Activated T-helper 17 cell treated with anti-CD3 and anti-CD28 coated beads, Interleukin-2, amount 50 U/mL, for 72 hours (primary cell): ENCODE data around the gene NPDC1. TPM values are rescaled to one million over a fixed set of nuclear protein-coding genes. Genes with fewer than 3 reads are reported as not detected.

Source experiments
- ATAC-seq: fragments of 150-1000 bp; cut with Tn5 transposase; replicated peaks from 2 replicates; pipeline ENCODE4 v1.10.0; 2021; ENCODE audit warnings: mild to moderate bottlenecking, moderate library complexity
- H3K27ac Mint-ChIP-seq: one replicate; pipeline ENCODE4 v1.8.0; 2022; ENCODE audit warnings: mixed read lengths
- H3K27me3 Mint-ChIP-seq: one replicate; pipeline ENCODE4 v1.8.0; 2022; ENCODE audit warnings: mixed read lengths
- H3K36me3 Mint-ChIP-seq: one replicate; pipeline ENCODE4 v1.8.0; 2022; ENCODE audit warnings: low read depth, mild to moderate bottlenecking, mixed read lengths
- H3K4me1 Mint-ChIP-seq: one replicate; pipeline ENCODE4 v1.8.0; 2022; ENCODE audit warnings: mixed read lengths
- H3K4me3 Mint-ChIP-seq: one replicate; pipeline ENCODE4 v1.8.0; 2022; ENCODE audit warnings: mild to moderate bottlenecking, mixed read lengths
- H3K9me3 Mint-ChIP-seq: one replicate; pipeline ENCODE4 v1.8.0; 2022; ENCODE audit warnings: mixed read lengths
- total RNA-seq, 2 donors: library from RNA; stranded (reverse); gene quantifications; one replicate each; pipeline ENCODE4 v1.2.3, GENCODE V29; 2022

The NPDC1 gene
- total RNA-seq, 2 donors from 2014 or later, result 66.3 to 96.1 TPM

DNA sequence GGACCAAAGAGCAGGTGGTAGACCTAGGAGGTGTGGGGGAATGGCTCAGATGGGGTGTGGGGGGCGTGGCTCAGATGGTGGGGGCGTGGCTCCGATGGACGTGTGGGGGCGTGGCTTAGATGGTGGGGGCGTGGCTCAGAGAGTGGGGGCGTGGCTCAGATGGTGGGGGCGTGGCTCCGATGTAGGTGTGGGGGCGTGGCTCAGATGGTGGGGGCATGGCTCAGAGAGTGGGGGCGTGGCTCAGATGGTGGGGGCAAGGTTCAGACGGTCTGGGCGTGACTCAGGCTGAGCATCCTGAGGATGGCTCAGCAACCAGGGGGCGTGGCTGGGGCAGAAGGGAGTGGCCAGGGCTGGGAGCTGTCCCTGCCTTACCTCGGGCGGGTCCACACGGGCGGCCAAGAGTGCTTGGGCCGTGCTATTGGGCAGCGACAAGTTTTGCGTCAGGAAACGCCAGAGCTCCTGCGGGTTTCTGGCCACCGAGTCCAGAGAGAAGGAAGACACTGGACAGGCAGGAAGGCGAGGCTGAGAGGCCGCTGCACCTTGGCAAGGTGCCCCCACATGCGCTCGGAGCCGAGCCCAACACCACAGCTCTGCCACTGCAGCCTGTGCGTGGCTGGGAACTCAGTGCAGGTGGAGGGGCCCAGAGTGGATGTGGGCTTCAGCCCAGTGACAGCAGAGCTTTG, 23.9 kb downstream of the NPDC1 start:
- Mint-ChIP-seq H3K27me3 (no peaks in the 10 kb centered on the region), H3K4me1 (no peaks in the 10 kb centered on the region), H3K36me3 (peaks cover under 1% of the 10 kb centered on the region), H3K27ac (no peak overlapping the region), H3K4me3 (no peak overlapping the region), H3K9me3 (no peaks in the 10 kb centered on the region)
- peak; percentile 91 for ATAC-seq

- Mint-ChIP-seq H3K4me1 (no peaks in the 10 kb centered on the region), H3K27ac (no peak overlapping the region), H3K36me3 (peaks cover 6% of the 10 kb centered on the region), H3K9me3 (no peaks in the 10 kb centered on the region), H3K27me3 (no peaks in the 10 kb centered on the region), H3K4me3 (no peak overlapping the region)
- ATAC-seq, result no peak
Observed at GRCh38 chr9:137021568-137021978, 24.4 kb downstream of the NPDC1 start.

DNA sequence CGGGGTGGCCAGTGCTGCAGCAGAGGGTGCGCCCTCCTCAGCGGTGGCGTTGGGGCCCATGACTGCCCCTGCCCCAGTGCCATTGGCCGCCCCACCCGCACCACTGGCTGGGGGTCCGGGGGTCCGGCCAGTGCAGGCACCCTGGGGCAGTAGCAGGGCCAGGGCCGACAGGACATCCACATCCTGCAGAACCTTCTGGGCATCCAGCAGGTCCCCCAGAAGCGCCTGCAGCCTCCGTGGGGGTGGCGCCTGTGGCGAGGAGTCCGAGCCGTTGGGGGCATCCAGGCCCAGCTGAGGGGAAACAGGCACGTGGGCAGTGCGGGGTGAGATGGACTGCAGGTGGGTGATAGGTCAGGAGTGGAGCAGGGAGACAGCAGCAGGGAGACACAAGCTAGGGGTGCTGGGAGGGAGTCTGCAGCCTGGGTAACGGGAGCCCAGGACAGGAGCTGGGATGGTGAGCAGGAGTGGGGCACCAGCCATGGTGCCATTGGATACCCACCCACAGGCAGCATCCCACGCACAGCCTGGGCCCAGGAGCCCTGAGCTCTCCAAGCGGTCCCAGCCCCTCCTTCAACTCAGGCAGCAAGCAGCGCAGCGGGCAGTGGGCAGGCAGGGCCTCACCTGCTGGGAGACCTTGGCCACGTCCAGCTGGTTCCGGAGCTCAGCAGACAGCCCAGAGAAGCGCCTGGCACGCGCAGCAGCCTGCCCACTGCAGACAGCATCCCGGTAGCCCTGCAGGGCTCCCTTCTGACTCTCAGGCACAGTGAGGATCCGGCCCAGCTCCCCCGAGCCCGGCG, 25.0 kb downstream of the NPDC1 start:
- H3K27me3 Mint-ChIP-seq, result no peaks in the 10 kb centered on the region
- no peaks in the 10 kb centered on the region for H3K4me1 Mint-ChIP-seq
- H3K4me3 Mint-ChIP-seq, result no peak overlapping the region
- H3K36me3 Mint-ChIP-seq, result peaks cover 6% of the 10 kb centered on the region
- no peak overlapping the region for H3K27ac Mint-ChIP-seq
- no peaks in the 10 kb centered on the region for H3K9me3 Mint-ChIP-seq
- no peak for ATAC-seq

- no peaks in the 10 kb centered on the region for H3K9me3 Mint-ChIP-seq
- ATAC-seq, result no peak
- peaks cover 6% of the 10 kb centered on the region for H3K36me3 Mint-ChIP-seq
- no peaks in the 10 kb centered on the region for H3K4me1 Mint-ChIP-seq
- H3K27ac Mint-ChIP-seq, result no peak overlapping the region
- H3K4me3 Mint-ChIP-seq, result no peak overlapping the region
- H3K27me3 Mint-ChIP-seq, result no peaks in the 10 kb centered on the region
Observed at GRCh38 chr9:137019891-137020683, 25.9 kb downstream of the NPDC1 start.

DNA sequence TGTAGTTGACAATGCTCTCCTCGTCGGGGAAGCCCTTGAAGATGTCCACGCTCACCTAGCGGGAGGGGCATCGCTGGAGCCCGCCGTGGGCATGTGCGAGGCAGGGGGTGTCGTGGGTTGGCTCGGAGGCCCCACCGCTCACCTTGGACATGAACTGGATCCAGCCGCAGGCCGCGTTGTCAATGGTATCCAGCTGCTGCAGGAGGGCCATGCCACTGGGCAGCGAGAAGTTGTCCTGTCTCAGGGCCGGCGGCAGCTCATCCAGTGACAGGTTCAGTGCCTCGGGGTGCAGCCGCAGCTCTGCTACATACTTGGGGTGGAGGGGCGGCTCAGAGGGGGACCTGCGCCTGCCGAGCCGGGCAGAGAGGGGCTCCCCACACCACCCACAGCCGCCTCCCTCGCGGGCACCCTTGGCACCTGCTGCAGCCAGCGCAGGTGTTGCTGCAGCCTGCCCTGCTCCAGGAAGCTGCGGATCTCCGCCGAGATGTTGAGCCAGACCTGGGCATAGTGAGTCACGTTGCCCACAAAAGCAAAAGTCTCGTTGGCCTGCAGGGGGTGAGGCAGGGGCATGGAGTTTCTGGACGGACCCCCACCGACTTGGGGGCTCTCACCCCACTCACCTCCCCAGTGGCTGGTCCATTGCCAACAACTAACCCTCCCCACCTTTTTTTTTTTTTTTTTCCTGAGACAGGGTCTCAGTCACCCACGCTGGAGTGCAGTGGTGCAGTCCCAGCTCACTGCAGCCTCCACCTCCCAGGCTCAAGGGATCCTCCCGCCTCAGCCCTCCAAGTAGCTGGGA, 27.0 kb downstream of the NPDC1 start:
- Mint-ChIP-seq H3K36me3 (peaks cover 6% of the 10 kb centered on the region), H3K4me3 (no peak overlapping the region), H3K27ac (no peak overlapping the region), H3K4me1 (no peaks in the 10 kb centered on the region), H3K9me3 (no peaks in the 10 kb centered on the region), H3K27me3 (no peaks in the 10 kb centered on the region)
- ATAC-seq, result no peak

GRCh38 chr9:137017791-137018497, 28.0 kb downstream of the NPDC1 start:
- no peaks in the 10 kb centered on the region for H3K9me3 Mint-ChIP-seq
- no peaks in the 10 kb centered on the region for H3K27me3 Mint-ChIP-seq
- no peak overlapping the region for H3K27ac Mint-ChIP-seq
- no peak for ATAC-seq
- no peak overlapping the region for H3K4me3 Mint-ChIP-seq
- no peaks in the 10 kb centered on the region for H3K4me1 Mint-ChIP-seq
- H3K36me3 Mint-ChIP-seq, result peaks cover 6% of the 10 kb centered on the region

DNA sequence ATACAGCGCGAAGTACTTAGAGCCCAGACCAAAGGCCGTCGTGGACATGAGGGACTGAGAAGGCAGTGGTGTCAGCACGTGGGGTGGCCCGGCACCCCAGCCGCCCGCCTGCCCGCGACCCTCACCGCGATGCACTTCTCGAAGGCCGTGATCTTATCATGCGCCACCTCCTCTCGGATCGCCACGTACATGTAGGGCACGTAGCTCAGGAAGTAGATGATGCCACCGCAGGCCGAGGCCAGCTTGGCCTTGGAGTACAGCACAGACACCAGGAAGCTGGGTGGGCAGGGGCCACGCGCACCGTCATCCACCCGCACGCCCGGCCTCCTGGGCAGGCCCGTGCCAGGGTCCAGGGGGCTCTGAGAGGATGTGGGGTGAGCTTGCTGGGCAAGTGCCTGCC, 28.9 kb downstream of the NPDC1 start:
- Mint-ChIP-seq H3K4me1 (no peaks in the 10 kb centered on the region), H3K27ac (no peak overlapping the region), H3K36me3 (peaks cover 6% of the 10 kb centered on the region), H3K9me3 (no peaks in the 10 kb centered on the region), H3K27me3 (no peaks in the 10 kb centered on the region), H3K4me3 (no peak overlapping the region)
- ATAC-seq, result no peak

DNA sequence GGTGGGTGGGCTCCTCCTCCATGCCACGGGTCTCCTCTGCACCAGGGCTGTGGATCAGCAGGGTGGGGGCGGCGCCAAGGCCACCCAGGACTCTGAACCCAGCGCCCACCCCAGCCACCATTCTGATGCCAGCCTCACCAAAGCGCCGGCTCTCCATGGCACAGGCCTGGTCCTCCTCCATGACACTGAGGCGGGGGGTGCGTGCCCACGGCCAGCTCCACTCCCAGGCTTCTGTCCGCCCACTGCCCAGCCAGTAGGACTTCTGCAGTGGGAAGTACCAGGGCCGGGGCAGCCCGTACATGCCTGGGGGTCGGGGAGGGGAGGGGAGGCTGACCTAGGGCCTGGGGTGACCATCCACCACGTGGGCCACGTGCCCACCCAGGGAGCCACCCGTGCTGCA, 29.5 kb downstream of the NPDC1 start:
- H3K4me1 Mint-ChIP-seq, result no peaks in the 10 kb centered on the region
- H3K9me3 Mint-ChIP-seq, result no peaks in the 10 kb centered on the region
- no peaks in the 10 kb centered on the region for H3K27me3 Mint-ChIP-seq
- ATAC-seq, result no peak
- no peak overlapping the region for H3K4me3 Mint-ChIP-seq
- H3K27ac Mint-ChIP-seq, result no peak overlapping the region
- H3K36me3 Mint-ChIP-seq, result peaks cover 9% of the 10 kb centered on the region

DNA sequence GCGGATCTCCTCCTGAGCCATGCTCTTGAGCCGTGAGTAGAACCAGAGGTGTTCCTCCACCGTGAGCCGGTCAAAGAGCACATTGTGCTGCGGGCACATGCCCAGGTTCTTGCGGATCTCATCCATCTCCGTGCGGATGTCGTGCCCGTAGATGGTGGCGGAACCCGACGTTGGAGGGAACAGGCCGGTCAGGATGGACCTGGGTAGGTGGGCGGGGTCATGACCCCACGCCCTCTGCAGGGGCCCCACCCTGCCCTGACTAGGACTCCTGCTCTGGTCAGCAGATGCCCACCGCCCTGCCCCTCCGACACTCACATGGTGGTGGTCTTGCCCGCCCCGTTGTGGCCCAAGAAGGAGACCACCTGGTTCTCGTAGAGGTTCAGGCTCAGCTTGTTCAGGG, 30.0 kb downstream of the NPDC1 start:
- no peak overlapping the region for H3K27ac Mint-ChIP-seq
- H3K36me3 Mint-ChIP-seq, result peaks cover 13% of the 10 kb centered on the region
- H3K4me1 Mint-ChIP-seq, result no peaks in the 10 kb centered on the region
- no peak overlapping the region for H3K4me3 Mint-ChIP-seq
- H3K9me3 Mint-ChIP-seq, result no peaks in the 10 kb centered on the region
- ATAC-seq, result no peak
- H3K27me3 Mint-ChIP-seq, result no peaks in the 10 kb centered on the region

GRCh38 chr9:137015540-137015930, 30.4 kb downstream of the NPDC1 start:
- no peaks in the 10 kb centered on the region for H3K9me3 Mint-ChIP-seq
- H3K27ac Mint-ChIP-seq, result no peak overlapping the region
- peaks cover 13% of the 10 kb centered on the region for H3K36me3 Mint-ChIP-seq
- no peak for ATAC-seq
- no peak overlapping the region for H3K4me3 Mint-ChIP-seq
- no peaks in the 10 kb centered on the region for H3K4me1 Mint-ChIP-seq
- no peaks in the 10 kb centered on the region for H3K27me3 Mint-ChIP-seq

DNA sequence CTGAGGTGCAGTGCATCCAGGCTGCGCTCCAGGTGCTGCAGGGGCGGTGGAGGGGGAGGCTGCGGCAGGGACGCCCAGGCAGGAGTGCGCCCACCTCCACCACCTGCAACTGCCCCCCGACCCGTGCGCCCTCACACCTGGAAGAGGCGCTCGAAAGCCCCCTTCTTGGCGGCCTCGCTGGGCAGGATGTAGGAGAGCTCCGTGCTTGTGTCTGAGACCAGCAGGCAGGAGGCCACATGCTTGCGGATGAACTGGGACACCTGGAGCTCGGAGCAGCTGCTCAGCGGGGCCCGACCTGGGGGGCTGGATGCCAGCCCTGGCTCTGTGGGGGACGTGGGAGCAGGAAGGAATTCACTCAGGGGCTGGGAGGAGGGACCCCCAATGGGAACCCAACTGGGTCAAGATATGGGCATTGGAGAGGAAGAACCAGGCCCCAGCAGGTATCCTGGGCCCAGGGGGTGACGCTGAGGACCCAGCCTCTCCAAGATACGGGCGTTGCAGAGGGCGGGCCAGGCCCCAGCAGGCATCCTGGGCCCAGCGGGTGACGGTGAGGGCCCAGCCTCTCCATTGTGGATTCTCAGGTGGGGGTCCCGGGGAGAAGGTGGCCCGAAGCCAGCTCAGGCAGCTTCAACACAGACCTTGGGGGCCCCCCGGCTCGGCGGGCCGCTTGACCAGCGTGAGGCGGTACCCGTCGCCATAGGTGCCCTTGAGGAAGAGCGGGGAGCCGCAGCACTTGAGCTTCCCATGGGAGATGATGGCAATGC, 31.0 kb downstream of the NPDC1 start:
- no peak overlapping the region for H3K4me3 Mint-ChIP-seq
- no peaks in the 10 kb centered on the region for H3K27me3 Mint-ChIP-seq
- H3K4me1 Mint-ChIP-seq, result no peaks in the 10 kb centered on the region
- H3K36me3 Mint-ChIP-seq, result peaks cover 13% of the 10 kb centered on the region
- no peak for ATAC-seq
- H3K27ac Mint-ChIP-seq, result no peak overlapping the region
- H3K9me3 Mint-ChIP-seq, result no peaks in the 10 kb centered on the region

DNA sequence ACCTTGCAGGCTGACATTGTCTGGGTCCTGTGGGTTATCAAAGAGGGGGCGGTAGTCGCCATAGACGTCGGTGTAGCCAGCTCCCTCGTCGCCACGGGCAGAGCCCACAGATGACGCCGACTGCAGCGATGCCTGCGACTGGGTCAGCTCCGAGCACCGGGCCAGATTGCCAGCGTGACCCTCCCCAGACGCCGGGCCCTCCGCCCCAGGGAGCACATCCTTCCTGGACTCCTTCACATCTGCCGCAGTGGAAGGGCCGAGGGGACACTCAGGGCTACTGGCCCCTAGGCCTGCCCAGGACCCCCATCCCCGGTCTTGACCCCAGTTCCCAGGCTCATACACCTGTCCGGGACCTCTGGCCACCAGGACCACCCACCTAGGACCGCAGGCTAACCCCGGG, 31.8 kb downstream of the NPDC1 start:
- Mint-ChIP-seq H3K27ac (no peak overlapping the region), H3K36me3 (peaks cover 13% of the 10 kb centered on the region), H3K9me3 (no peaks in the 10 kb centered on the region), H3K4me1 (no peaks in the 10 kb centered on the region), H3K27me3 (no peaks in the 10 kb centered on the region), H3K4me3 (no peak overlapping the region)
- ATAC-seq, result no peak

- no peaks in the 10 kb centered on the region for H3K9me3 Mint-ChIP-seq
- H3K36me3 Mint-ChIP-seq, result peaks cover 13% of the 10 kb centered on the region
- no peaks in the 10 kb centered on the region for H3K27me3 Mint-ChIP-seq
- H3K27ac Mint-ChIP-seq, result no peak overlapping the region
- no peak for ATAC-seq
- H3K4me3 Mint-ChIP-seq, result no peak overlapping the region
- no peaks in the 10 kb centered on the region for H3K4me1 Mint-ChIP-seq
Observed at GRCh38 chr9:137013571-137013940, 32.4 kb downstream of the NPDC1 start.
